DMS53 treated with DMSO at 0.1 percent for 48 hours (cell line): Measurements from ENCODE around the gene IP6K1.
"Not testable (repeated sequence)": the region's sequence is repeated elsewhere in the genome, so short reads cannot be mapped to it uniquely, and the experiment has no call there.

ENCODE experiments used
- DNase-seq: peaks from one replicate; lab custom pipeline; 2025; ENCODE audit not compliant: unreplicated experiment; lab: John Stamatoyannopoulos, UW

The IP6K1 gene

DNA sequence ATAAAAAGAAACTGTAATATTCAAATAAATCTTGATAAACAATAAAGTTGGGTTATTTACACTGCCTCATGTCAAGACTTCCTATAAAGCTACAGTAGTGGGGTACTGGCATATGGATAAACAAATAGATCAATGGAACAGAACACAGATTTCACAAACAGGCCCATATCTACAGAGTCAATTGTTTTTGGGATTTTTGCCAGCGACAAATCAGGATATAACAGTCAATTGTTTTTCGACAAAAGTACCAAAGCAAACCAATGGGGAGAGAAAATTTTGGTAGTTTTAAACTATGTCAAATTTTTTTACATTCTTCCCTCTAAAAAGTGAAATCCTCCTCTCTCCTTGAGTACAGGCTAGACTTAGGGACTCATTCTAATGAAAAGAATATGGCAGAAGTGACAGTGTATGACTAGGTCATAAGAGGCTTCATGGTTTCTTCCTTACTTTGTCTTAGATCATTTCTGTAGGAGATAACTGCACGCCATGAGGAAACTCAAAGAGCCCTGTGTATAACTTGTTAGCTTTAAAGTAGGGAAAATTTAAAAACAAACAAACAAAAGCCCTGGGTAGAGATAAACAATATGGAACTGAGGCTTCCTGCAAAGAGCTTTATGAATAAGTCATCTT, 16.9 kb downstream of the IP6K1 start:
- no peak for DNase-seq

DNA sequence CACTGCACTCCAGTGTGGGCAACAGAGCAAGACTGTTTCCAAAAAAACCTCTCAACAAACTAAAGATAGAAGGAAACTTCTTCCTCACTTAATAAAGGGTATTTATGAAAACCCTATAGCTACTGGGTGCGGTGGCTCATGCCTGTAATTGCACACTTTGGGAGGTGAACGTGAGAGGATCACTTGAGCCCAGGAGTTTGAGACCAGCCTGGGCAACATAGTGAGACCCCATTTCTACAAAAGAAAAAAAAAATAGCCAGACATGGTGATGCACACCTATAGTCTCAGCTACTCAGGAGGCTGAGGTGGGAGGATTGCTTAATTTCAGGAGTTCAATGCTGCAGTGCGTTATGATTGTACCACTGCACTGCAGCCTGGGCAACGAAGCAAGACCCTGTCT, 22.4 kb downstream of the IP6K1 start:
- no peak for DNase-seq

DNA sequence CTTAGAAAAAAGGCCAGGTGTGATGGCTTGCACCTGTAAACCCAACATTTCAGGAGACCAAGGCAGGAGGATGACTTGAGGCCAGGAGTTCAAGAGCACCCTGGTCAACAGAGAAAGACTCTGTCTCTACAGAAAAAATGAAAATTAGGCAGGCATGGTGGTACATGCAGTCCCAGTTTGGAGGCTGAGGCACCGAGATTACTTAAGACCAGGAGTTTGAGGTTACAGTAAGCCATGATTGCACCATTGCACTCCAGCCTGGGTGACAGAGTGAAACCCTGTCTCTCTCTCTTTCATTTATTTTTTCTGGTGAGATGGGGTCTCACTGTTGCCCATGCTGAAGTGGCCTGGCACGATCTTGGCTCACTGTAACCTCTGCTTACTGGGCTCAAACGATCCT, 24.7 kb downstream of the IP6K1 start:
- no peak for DNase-seq

DNA sequence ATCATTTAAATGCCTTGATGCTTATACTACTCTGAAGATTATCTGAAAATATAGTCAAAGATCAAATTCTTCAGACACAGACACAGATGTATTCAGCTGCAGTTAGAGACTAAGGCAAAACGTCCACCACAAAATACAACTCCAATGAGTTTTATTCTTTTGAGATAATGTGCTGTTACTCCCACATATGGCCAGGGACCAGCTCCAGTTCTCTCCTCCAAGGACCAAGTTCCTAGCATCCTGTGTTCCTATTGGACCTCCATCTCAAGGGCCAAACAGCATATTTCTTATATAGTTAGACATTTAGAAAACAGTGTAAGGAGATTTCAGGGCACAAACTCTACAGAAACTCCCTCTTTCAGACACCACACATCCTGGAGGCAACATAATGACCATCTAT, 27.1 kb downstream of the IP6K1 start:
- no peak for DNase-seq

DNA sequence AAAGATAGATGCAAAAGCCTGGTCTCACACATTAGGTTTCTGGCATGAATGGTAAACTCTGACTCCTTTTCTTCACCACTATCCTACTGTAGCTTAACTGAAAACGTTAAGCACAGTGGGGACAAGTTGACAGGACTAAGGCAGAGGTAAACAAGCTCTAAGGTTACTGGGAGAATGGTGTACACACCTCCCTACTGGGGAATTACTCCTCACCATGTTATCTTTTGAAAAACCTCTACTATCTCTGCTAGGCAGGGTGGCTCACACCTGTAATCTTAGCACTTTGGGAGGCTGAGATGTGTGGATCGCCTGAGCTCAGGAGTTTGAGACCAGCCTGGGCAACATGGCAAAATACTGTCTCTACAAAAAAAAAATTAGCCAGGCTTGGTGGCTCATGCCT, 29.1 kb downstream of the IP6K1 start:
- no peak for DNase-seq

DNA sequence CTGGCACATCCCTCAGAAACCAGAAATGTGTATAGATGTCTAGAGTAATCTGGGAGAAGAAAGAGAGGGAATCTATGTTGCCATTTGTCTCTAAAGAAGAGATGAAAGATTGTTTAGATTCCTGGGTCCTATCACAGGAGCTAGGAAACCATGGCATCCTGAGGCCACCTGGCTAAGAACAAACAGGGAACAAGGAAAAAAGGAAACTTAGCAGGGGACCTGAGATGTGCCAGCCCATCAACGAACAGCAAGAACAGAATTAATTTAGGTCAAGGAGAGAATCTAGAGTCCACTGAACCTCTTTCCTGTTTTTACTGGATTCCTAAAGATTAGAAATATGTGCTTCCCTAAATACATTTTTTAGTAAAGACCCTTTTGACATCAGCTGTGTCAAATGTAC, 30.3 kb downstream of the IP6K1 start:
- DNase-seq, result no peak

DNA sequence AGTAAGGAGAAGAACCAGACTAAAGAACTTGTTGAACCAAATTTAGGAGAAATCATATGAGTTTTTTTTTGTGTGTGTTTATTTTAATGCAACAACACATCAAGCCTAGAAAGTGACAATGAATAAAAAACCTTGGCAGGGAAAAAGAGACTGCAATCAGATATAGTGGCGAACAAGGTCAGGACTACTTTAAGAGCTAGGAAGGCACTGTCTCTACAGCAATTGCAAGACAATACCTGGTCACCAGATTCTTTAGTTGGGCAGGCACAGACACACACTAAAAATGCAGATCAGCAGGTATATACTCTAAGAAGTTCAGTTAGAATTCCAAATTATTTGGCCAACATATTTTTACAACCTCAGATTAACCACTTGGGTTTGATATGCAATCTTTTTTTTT, 31.8 kb downstream of the IP6K1 start:
- no peak for DNase-seq

DNA sequence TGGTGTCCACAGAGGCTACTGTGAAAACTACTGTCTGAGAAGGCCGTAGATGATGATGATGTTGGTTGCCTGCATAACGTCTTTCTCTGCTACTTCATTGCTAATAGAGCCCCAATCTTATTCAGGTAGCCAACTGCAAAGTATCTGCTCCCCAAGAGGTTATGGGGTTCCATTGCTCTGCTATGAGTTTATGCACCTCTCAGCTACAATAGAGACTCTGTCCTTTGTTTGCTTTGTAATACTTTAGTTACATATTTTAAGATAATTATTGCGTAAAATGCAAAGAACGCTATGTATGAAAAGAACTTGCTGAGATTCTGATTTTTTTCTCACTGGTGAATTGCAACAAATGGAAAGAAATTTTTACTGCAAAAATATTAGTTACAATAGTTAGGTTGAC, 34.8 kb downstream of the IP6K1 start:
- DNase-seq, result no peak

DNA sequence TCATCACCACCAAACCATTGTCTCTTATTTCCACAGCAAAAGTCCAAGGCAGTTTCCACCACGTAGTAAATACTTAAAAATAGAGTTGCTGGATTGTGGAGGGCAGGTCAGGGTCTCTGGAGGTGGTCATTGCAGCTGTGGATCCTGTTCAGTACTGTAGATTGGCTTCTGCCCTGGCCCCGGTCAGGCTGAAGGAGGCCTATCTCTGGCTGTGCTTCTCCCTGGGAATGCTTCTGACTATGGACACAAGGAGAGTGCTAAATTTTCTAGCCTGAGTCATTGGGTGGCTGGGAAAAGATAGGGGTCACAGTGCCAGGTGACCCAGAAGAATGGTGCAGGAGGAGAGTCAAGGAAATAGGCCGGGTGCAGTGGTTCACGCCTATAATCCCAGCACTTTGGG, 36.3 kb downstream of the IP6K1 start:
- DNase-seq, result no peak

DNA sequence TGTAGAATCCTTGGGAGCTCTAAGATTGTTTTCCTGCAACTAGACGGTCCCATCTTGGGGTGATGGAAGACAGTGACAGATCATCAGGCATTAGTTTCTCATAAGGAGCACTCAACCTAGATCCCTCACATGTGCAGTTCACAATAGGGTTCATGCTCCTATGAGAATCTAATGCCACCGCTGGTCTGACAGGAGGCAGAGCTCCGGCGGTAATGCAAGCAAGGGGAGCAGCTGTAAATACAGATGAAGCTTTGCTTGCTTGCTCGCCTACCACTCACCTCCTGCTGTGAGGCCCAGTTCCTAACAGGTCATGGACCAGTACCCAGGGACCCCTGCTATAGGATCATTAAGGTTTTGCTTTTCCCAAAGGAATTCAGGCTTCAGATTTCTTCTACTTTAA, 37.5 kb downstream of the IP6K1 start:
- DNase-seq, result not testable (repeated sequence)

DNA sequence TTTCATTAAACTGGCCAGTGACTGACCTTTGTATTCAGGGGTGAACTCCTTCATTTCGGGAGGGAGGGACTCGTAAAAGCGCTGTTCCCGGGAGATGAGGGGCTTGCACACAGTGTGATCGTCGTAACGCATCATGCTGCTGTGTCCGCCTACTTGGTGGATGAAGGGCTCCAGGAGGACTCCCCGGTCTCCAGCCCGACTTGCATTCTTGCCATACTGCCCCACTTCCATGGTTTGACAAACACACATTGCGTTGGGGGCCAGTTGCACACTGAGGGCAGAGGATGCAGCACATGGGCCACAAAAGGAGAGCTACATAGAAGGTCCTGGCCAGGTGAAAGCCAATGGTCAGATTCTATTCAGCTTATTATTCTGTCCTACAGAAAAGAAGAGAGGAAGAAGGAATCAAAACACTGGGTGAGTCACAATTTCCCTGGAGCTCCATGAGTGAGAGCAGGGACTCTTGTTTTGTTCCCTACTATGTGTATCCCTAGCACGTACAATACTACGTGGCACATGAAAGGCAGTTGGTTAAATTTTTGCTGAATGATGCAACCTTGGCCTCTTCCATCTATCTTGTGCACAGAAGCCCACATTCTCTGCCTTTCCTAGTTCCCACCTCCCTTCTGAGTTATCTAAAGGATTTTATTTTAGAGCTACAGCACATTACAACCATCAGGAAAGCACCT, 38.4 kb downstream of the IP6K1 start:
- no peak for DNase-seq

DNA sequence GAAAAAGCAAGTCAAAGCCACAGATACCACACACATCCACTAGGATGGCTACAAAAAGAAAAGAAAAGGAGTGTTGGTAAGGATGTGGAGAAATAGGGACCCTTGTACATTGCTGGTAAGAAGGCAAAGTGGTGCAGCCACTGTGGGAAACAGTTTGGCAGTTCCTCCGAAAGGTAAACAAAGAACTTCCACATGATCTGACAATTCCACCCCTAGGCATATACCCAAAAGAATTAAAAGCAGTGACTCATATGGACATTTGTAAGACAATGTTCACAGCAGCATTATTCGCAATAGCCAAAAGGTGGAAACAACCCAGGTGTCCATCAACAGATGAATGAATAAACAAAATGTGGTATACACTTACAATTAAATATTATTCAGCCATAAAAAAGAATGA, 40.4 kb downstream of the IP6K1 start:
- no peak for DNase-seq

DNA sequence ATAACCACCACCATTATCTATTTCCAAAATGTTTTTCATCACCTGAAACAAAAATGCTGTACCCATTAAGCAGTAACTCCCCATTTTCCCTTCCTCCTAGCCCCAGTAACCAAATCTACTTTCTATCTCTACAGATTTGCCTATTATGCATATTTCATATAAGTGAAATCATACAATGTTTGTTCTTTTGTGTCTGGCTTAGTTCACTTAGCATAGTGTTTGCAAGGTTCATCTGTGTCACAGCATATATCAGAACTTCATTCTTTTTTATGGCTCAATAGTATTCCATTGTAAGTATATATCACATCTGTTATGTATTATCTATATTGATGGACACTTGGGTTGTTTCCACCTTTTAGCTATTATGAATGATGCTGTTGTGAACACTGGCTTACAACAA, 45.9 kb downstream of the IP6K1 start:
- DNase-seq, result no peak

DNA sequence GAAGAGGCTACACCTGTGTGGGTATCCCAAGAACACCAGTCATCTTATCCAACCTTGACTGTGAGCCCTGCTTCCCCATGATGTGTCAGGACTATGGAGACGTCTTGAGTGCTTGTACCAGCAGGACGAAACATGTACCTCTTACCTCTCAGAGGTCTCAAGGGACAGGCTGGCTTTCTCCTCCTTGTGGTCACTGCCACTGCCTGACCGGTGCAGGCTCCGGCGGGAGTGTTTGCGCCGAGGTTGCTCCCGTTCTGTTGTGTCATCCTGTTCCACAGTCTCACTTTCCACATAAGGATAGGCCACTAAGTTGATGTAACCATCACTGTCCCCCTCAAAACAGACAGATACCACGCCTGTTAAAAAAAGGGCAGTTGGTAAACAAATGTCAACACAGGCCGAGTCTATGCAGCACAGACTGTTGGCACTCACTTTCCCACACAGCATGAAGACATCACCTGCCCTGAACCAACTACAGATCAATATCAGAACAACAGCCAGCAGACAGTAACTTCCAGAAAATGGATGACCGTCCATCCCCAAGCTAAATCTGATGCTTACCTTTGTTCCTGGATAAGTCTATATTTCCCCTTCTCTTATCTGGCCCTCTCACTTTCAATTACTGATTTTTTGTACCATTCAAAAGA, 48.2 kb downstream of the IP6K1 start:
- DNase-seq, result no peak

DNA sequence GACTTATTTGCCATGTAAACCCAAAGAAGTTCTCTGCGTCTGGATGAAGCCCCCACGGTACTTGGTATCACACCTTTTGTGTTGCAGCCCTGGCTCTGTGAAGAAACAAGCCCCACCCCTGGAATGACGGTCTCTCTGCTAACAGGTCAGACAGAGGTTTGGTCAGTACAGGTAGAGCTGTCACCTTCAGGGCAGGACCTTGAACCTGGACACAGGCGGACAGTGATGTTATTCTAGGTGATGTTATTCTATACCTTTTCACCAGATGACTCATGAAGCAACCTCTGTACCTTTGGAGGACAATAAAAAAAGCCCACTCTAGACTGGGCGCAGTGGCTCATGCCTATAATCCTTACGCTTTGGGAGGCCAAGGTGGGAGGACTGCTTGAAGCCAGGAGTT, 51.6 kb downstream of the IP6K1 start:
- DNase-seq, result no peak

DNA sequence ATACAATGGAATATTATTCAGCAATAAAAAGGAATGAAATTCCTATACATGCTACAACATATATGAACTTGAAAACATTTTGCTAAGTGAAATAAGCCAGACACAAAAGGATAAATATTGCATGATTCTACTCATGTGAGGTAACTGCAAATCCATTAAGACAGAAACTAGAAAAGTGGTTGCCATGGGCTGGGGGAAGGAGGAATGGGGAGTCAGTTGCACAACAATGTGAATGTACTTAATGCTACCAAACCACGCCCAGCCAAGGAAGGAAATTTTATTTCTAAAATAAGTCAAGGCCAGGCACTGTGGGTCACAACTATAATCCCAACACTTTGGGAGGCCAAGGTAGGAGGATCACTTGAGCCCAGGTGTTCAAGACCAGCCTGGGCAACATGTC, 52.8 kb downstream of the IP6K1 start:
- DNase-seq, result no peak

DNA sequence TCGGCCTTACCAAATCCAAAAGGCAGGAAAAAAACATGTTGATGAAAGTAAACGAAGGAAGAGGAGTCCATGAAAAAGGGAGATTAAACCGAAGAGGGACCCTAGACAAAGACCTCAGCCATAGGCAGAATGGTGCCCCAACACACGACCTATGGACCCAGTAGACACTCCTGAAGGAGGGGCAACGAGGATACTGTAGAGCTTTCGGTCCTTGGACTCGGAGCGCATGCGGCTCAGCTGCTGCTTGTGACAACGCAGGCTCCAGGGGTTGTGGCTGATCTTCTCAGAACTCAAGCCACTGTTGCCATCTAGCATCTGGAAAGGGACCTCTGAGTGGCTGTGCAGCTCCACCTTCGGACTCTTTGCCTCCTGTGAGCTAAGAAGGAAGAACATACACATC, 53.7 kb downstream of the IP6K1 start:
- DNase-seq, result no peak

DNA sequence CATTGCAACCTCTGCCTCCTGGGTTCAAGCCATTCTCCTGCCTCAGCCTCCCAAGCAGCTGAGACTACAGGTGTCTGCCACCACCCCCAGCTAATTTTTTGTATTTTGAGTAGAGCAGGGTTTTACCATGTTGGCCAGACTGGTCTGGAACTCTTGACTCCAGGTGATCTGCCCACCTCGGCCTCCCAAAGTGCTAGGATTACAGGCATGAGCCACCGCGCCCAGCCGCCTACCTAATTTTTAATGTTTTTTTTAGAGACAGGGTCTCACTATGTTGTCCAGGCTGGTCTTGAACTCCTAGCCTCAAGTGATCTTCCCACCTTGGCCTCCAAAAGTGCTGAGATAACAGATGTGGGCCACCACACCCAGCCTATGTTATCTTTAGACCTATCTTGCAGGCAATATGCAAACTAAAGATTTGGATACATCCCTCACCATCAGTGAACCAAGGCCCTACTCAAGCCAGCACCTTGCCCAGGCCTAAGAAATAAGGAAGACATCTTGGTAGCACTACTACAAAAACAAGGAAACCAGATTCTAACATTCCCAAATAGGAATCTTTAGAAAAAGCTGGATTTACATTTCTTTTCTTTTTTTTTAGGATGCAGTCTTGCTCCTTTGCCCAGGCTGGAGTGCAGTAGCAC, 56.3 kb downstream of the IP6K1 start:
- DNase-seq, result no peak

DNA sequence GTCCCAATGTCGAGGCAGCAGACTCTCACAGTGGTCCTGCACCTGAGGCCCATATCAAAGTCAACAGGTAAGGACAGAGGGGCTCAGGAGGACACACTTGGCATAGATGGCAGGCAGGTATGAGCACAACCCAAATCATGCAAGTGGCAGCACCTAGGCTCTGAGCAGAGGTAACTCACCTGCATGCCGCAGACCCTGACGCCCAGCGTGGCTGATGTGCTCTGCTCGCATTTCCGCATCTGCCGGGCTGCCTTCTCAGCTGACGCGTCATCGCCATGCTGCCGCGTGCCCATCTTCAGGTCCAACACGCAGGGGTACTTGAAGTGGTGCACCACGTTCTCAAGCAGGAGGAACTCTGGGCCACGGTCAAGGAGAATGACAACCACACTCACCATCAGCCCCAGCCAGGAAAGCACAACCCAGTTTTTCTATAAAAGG, 58.4 kb downstream of the IP6K1 start:
- no peak for DNase-seq

DNA sequence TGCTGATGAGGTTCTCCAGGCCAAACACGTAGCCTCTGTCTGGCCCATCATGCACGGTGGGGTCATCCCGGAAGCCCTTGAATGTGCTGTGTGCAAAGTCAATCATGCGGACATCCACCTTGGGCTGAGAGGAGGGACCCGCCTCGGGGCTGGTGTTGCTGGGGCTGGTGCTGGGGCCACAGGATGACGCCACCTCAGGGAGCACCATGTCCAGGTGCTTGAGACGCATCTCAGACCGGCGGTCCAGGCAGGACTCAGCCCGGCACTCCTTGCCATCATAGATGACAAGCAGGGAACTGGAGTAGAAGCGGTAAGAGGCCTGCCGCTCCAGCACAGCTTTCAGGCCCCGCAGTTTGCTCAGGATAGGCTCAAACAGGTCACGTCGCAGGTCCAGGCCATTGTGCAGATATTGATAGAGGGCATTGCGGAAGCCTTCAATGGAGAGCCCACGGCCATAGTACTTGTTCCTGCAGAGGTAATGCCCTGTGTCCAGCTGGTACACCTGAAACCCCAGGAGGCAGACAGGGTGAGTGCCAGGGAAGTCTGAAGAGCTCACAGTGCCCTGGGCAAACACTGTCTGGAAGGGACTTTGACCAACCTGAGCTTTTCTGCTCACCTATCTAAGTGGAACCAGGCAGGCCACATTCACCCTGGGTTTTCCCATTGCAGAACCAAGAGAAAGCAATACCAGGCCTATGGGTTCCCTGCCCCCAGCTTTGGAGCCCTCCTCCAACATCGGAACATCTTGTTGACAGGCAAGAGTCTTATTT, 59.0 kb downstream of the IP6K1 start:
- no peak for DNase-seq

DNA sequence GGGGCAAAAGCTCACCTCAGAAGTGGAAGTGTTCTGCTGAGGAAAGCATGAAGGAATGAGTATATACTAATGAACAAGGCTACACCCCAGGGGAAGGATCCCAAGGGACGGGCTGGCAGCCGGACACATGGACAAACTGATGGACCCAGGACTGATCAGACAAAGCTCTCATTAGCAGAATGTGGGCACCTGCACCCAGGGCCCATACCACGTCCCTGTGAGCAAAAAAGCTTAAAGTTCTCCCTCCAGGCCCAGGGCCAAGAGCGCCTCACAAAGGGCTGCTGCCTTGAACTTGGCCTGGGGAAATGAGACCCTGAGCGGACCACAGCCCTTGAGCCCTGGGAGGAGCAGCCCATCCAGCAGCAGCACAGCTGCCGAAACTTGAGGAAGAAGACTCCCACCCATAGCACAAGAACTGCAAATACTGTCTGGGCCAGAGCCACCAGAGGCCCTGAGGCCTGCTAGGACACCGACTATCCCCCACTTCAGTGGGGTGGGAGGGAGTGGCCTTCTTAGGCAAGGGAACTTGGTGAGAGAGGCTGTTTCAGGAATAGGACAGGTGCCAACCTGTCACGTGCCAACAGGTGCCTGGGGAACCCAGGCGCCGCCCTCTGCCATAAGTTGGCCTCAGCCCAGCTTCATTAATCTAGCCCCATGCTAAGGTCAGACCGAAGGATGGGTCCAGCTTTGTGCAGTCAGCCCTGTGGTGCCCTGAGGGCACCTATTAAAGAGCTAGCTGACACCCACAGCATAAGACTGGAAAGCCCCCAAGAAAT, 60.2 kb downstream of the IP6K1 start:
- DNase-seq, result no peak
